ENCODE results near the gene NCSTN.

The NCSTN gene

GRCh38 chr1:160407839-160408801 lies 64.9 kb downstream of the NCSTN start:
- ATAC-seq: no peak

Measured in activated CD4-positive, CD25-positive, alpha-beta regulatory T cell treated with anti-CD3 and anti-CD28 coated beads, Interleukin-2, amount 50 U/mL, for 24 hours (primary cell).